Panc1 (cell line): Measurements from ENCODE around the gene SH3TC2. TPM values are rescaled to one million over a fixed set of nuclear protein-coding genes. Genes with fewer than 3 reads are reported as not detected.

ENCODE experiments used
- ATAC-seq: fragments of 200-7000 bp; cut with Tn5 transposase; 2 replicates; pipeline ENCODE4 v1.9.1; 2020; ENCODE audit warnings: mild to moderate bottlenecking, moderate library complexity
- BruUV-seq: library from RNA; stranded (reverse); fragments of 400-500 nt; replicated peaks from 2 replicates; lab custom pipeline; 2021; lab: Mats Ljungman, UMichigan
- CTCF ChIA-PET: fragments of 300-600 bp; sonication (Branson Sonifier 250); formaldehyde crosslinking; loops from one replicate; lab custom pipeline; 2022; ENCODE audit warnings: antibody characterized with exemption; lab: Charles Lee
- POLR2A ChIA-PET: fragments of 300-600 bp; sonication (Branson Sonifier 250); formaldehyde crosslinking; loops from one replicate; lab custom pipeline; 2022; ENCODE audit warnings: antibody characterized with exemption; lab: Charles Lee
- DNase-seq: peaks from one replicate; pipeline ENCODE4 v3.0.0-alpha.2; 2010; ENCODE audit warnings: low read depth, low spot score
- H3K27ac ChIP-seq: 2 replicates; pipeline ENCODE4 v1.5.1; 2011; ENCODE audit warnings: mild to moderate bottlenecking, low read length, inconsistent platforms
- H3K27me3 ChIP-seq: fragments of 200-500 bp; sonication (Bioruptor generic); 2 replicates; pipeline ENCODE4 v1.6.0; 2014; ENCODE audit warnings: low read length, inconsistent platforms; ENCODE audit not compliant: control insufficient read depth, insufficient read depth
- H3K36me3 ChIP-seq: fragments of 200-500 bp; sonication (Bioruptor generic); 2 replicates; pipeline ENCODE4 v1.5.1; 2014; ENCODE audit warnings: inconsistent platforms, mild to moderate bottlenecking, low read length, moderate library complexity; ENCODE audit not compliant: control insufficient read depth, insufficient read depth
- H3K4me1 ChIP-seq: 2 replicates; pipeline ENCODE4 v1.5.1; 2011; ENCODE audit warnings: inconsistent platforms, mild to moderate bottlenecking, low read length, moderate library complexity; ENCODE audit not compliant: control insufficient read depth, insufficient read depth
- H3K4me3 ChIP-seq, 2 experiments: 2 replicates each; pipeline ENCODE4 v1.5.1; 2011 to 2012; ENCODE audit warnings: low read depth in 2 of 2, low read length in 2 of 2, mild to moderate bottlenecking in 2 of 2, inconsistent platforms in 1 of 2, moderate library complexity in 1 of 2
- H3K9me3 ChIP-seq: fragments of 200-500 bp; sonication (Bioruptor generic); 2 replicates; pipeline ENCODE4 v1.5.1; 2014; ENCODE audit warnings: low read depth, mild to moderate bottlenecking, inconsistent platforms, low read length, moderate library complexity; ENCODE audit not compliant: control insufficient read depth, insufficient read depth
- POLR2AphosphoS5 ChIP-seq: IDR thresholded peaks from 2 replicates; pipeline ENCODE4 v1.6.1; 2012; ENCODE audit warnings: mild to moderate bottlenecking, low read depth, low read length, moderate library complexity
- REST ChIP-seq, 2 experiments: IDR thresholded peaks; 2 replicates each; pipeline ENCODE4 v1.6.1; 2011 to 2012; ENCODE audit warnings: low read depth in 2 of 2, control low read depth in 1 of 2, low read length in 1 of 2, mild to moderate bottlenecking in 1 of 2, moderate library complexity in 1 of 2; ENCODE audit not compliant: insufficient read depth in 1 of 2
- SIN3A ChIP-seq: IDR thresholded peaks from 2 replicates; pipeline ENCODE4 v1.6.1; 2012; ENCODE audit warnings: low read depth, mild to moderate bottlenecking, low read length, moderate library complexity, borderline replicate concordance; ENCODE audit not compliant: insufficient read depth
- TCF7L2 ChIP-seq: IDR thresholded peaks from 2 replicates; pipeline ENCODE4 v1.6.1; 2011; ENCODE audit warnings: mild to moderate bottlenecking, low read depth, low read length, inconsistent platforms
- in situ Hi-C: cut with HindIII; loops from 2 replicates; pipeline ENCODE4 v1.10.0; 2016; ENCODE audit warnings: low sequenced_read_pairs, low pct_unique_long_range_greater_than_20kb
- intact Hi-C: fragments of 100-400 bp; cut with micrococcal nuclease; formaldehyde crosslinking; loops from one replicate; pipeline ENCODE4 v1.10.0; 2022; ENCODE audit not compliant: unreplicated experiment
- total RNA-seq: library from RNA; stranded (reverse); gene quantifications from one replicate; pipeline ENCODE4 v1.2.1, GENCODE V29; 2021; ENCODE audit not compliant: unreplicated experiment
- TF ChIP-seq, protein P1 (sequence below): fragments of 450-650 bp; IDR thresholded peaks from 2 replicates; pipeline ENCODE4 v1.5.1; 2017; ENCODE audit warnings: mild to moderate bottlenecking

Gene SH3TC2
- total RNA-seq, 1 experiment from 2014 or later: 0.33 TPM

- Histone ChIP-seq H3K4me3 (no peak overlapping the region), H3K27me3 (no peaks in the 10 kb centered on the region; the same call in 1 of the 2 replicates), H3K9me3 (no peaks in the 10 kb centered on the region), H3K27ac (no peak overlapping the region), H3K36me3 (no peaks in the 10 kb centered on the region), H3K4me1 (no peaks in the 10 kb centered on the region)
- no TSS peak for BruUV-seq
- ChIA-PET CTCF (no interaction called here), POLR2A (no interaction called here)
- ATAC-seq (no peak), DNase-seq (no peak)
- TF ChIP-seq, protein P1, sequence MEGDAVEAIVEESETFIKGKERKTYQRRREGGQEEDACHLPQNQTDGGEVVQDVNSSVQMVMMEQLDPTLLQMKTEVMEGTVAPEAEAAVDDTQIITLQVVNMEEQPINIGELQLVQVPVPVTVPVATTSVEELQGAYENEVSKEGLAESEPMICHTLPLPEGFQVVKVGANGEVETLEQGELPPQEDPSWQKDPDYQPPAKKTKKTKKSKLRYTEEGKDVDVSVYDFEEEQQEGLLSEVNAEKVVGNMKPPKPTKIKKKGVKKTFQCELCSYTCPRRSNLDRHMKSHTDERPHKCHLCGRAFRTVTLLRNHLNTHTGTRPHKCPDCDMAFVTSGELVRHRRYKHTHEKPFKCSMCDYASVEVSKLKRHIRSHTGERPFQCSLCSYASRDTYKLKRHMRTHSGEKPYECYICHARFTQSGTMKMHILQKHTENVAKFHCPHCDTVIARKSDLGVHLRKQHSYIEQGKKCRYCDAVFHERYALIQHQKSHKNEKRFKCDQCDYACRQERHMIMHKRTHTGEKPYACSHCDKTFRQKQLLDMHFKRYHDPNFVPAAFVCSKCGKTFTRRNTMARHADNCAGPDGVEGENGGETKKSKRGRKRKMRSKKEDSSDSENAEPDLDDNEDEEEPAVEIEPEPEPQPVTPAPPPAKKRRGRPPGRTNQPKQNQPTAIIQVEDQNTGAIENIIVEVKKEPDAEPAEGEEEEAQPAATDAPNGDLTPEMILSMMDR: no peak
- TF ChIP-seq POLR2AphosphoS5 (no peak), REST (IDR thresholded peaks at IDR 0.05; ENCODE audit: insufficient read depth in 1 of 2, low read depth in 2 of 2, low read length in 1 of 2) (no peak), SIN3A (no peak), TCF7L2 (no peak)
- in situ Hi-C loops (no loop called here), intact Hi-C loops (no loop called here)
These were observed 15.4 kb downstream of the SH3TC2 start for GRCh38 chr5:149047462-149047861.

- in situ Hi-C loops (no loop called here), intact Hi-C loops (no loop called here)
- Histone ChIP-seq H3K4me3 (no peak overlapping the region), H3K36me3 (no peaks in the 10 kb centered on the region), H3K27ac (no peak overlapping the region), H3K4me1 (no peaks in the 10 kb centered on the region), H3K27me3 (no peaks in the 10 kb centered on the region; the same call in 1 of the 2 replicates), H3K9me3 (no peaks in the 10 kb centered on the region)
- no TSS peak for BruUV-seq
- POLR2A ChIA-PET: no interaction called here
- DNase-seq (no peak), ATAC-seq (no peak)
- TF ChIP-seq SIN3A (no peak), REST (IDR thresholded peaks at IDR 0.05; ENCODE audit: insufficient read depth in 1 of 2, low read depth in 2 of 2, low read length in 1 of 2) (no peak)
- CTCF ChIA-PET: interaction anchor here (1.0 to 1.1 kb wide), 2 partner anchors 11 to 69 kb away, joined by 3 to 4 read pairs; no protein-coding TSS in a partner anchor
These were observed 16.5 kb downstream of the SH3TC2 start for GRCh38 chr5:149046196-149046829.
